Measurements from ENCODE around the gene ARHGAP45.

Gene ARHGAP45

DNA sequence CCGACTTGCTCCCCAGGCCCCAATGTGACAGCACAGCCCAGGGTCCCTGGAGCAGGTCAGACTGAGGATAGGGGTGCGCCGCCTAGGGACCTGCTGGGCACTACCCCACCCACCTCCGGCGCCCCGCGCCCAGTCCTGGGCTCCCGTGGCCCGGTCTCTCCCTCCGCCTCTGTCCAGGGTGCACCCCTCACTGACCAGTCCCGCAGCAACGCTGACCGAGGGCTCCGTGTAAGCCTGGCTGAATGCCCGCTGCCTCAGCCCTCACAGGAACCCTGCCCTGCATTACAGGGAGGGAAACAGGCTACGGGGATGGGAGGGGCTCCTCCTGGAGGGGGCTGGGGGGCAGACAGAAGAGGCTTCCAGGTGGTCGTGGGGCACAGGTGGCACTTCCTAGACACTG, 68.5 kb downstream of the ARHGAP45 start:
- DNase-seq = no peak

DNA sequence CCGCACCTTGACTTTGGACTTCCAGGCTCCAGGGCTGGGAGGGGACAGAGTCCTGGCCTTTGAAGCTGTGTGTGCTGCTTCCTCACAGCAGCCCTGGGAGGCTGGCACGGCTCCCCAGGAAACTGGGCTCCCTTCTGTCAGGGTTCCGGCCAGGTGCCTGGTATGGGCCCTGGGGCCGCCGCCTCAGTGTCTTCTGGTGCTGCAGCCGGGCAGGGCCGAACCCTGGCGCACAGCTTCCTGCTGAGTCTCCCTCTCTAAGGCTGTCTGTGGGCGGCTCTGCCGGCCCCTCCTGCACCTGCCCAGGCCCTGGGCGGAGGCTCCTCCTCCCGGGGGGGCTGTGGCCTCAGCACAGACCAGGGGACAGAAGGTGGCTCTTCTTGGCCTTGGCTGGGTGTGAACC, 69.2 kb downstream of the ARHGAP45 start:
- DNase-seq = no peak
